Keratinocyte (primary cell): ENCODE measurements around the gene SLC45A2. TPM values are rescaled to one million over a fixed set of nuclear protein-coding genes. Genes with fewer than 3 reads are reported as not detected.

Source experiments
- DNase-seq: peaks from one replicate; pipeline ENCODE4 v3.0.0-alpha.2; 2011; ENCODE audit warnings: low read depth, missing footprints, low spot score
- FAIRE-seq: peaks from 2 replicates; lab custom pipeline; 2011; peaks lifted over from hg19 to GRCh38; lab: Jason Lieb, UNC
- H2AFZ ChIP-seq: 2 replicates; pipeline ENCODE4 v1.6.0; 2012; ENCODE audit warnings: low read length, control low read depth, inconsistent platforms; ENCODE audit not compliant: control insufficient read depth
- H3K27ac ChIP-seq: 2 replicates; pipeline ENCODE4 v1.5.1; 2011; ENCODE audit warnings: low read length; ENCODE audit not compliant: control insufficient read depth, insufficient read depth
- H3K27me3 ChIP-seq: 3 replicates; pipeline ENCODE4 v1.6.0; 2011; ENCODE audit warnings: low read length; ENCODE audit not compliant: control insufficient read depth, insufficient read depth; ENCODE audit errors: extremely low read depth
- H3K36me3 ChIP-seq, 2 experiments: 2 replicates in 1 of 2; 3 replicates in 1 of 2; pipeline ENCODE4 v1.5.1; 2011; ENCODE audit warnings: low read length in 2 of 2, mild to moderate bottlenecking in 1 of 2; ENCODE audit not compliant: control insufficient read depth in 2 of 2, insufficient read depth in 2 of 2; ENCODE audit errors: extremely low read depth in 1 of 2
- H3K4me1 ChIP-seq: 3 replicates; pipeline ENCODE4 v1.5.1; 2011; ENCODE audit warnings: low read length; ENCODE audit not compliant: control insufficient read depth, insufficient read depth; ENCODE audit errors: extremely low read depth
- H3K4me2 ChIP-seq: 3 replicates; pipeline ENCODE4 v1.6.0; 2011; ENCODE audit warnings: low read depth, low read length; ENCODE audit not compliant: control insufficient read depth, insufficient read depth; ENCODE audit errors: extremely low read depth
- H3K4me3 ChIP-seq, 3 experiments: fragments of 200-600 bp in 1 of 3; sonication (generic) in 1 of 3; 2 replicates in 2 of 3; 3 replicates in 1 of 3; pipeline ENCODE4 v1.5.1; 2011 to 2016; ENCODE audit warnings: low read length in 3 of 3, mild to moderate bottlenecking in 3 of 3, control low read depth in 2 of 3, inconsistent platforms in 1 of 3, low read depth in 1 of 3, mixed read lengths in 1 of 3, mixed run types in 1 of 3, moderate library complexity in 1 of 3; ENCODE audit not compliant: control insufficient read depth in 2 of 3, insufficient read depth in 2 of 3; ENCODE audit errors: extremely low read depth in 1 of 3
- H3K79me2 ChIP-seq: 2 replicates; pipeline ENCODE4 v1.6.0; 2012; ENCODE audit warnings: low read length; ENCODE audit not compliant: control insufficient read depth, insufficient read depth
- H3K9ac ChIP-seq: 3 replicates; pipeline ENCODE4 v1.6.0; 2011; ENCODE audit warnings: low read length; ENCODE audit not compliant: control insufficient read depth, insufficient read depth; ENCODE audit errors: extremely low read depth
- H3K9me1 ChIP-seq: 3 replicates; pipeline ENCODE4 v1.6.0; 2011; ENCODE audit warnings: low read length; ENCODE audit not compliant: control insufficient read depth, insufficient read depth; ENCODE audit errors: extremely low read depth
- H3K9me3 ChIP-seq: 2 replicates; pipeline ENCODE4 v1.5.1; 2012; ENCODE audit warnings: low read depth, low read length; ENCODE audit not compliant: control insufficient read depth
- H4K20me1 ChIP-seq: 3 replicates; pipeline ENCODE4 v1.6.0; 2011; ENCODE audit warnings: low read length; ENCODE audit not compliant: control insufficient read depth, insufficient read depth; ENCODE audit errors: extremely low read depth
- CTCF ChIP-seq, 3 experiments: IDR thresholded peaks in 1 of 3; conservative IDR thresholded peaks in 1 of 3; optimal IDR thresholded peaks in 1 of 3; 2 replicates in 2 of 3; 3 replicates in 1 of 3; pipeline versions ENCODE3 to v1.5.1; 2011; ENCODE audit warnings: low read length in 3 of 3, mild to moderate bottlenecking in 3 of 3, moderate library complexity in 2 of 3, control low read depth in 1 of 3, inconsistent platforms in 1 of 3; ENCODE audit not compliant: insufficient read depth in 2 of 3; ENCODE audit errors: extremely low read depth in 1 of 3
- EZH2 ChIP-seq: IDR thresholded peaks from one replicate; pipeline ENCODE4 v1.6.1; 2012; ENCODE audit warnings: inconsistent platforms, mild to moderate bottlenecking, low read length, moderate library complexity
- dilution Hi-C: fragments of 300-500 bp; cut with MboI; formaldehyde crosslinking; loops from one replicate; pipeline ENCODE4 v1.7.0; 2020; ENCODE audit warnings: low sequenced_read_pairs; ENCODE audit not compliant: extremely low pct_ligation_motif_present
- polyA plus RNA-seq, 5 experiments: library from polyadenylated mRNA; depleted of rRNA in 3 of 5; stranded (reverse) in 3 of 5; stranded (forward) in 1 of 5; unstranded in 1 of 5; fragments of >200 nt; gene quantifications; 1 replicate in 1 of 5; 2 replicates in 3 of 5; 3 replicates in 1 of 5; pipeline versions ENCODE4 v1.2.1 to v1.2.3, GENCODE V29; 2011 to 2012; ENCODE audit warnings: missing spikeins in 2 of 5, low read depth in 1 of 5, low replicate concordance in 1 of 5

Gene SLC45A2
- polyA plus RNA-seq, 1 donor (not counting 4 experiments of a cell fraction or from before 2014, with no cell fraction given) = 0.04 TPM

- no peak for TF ChIP-seq EZH2
- no peak for TF ChIP-seq CTCF (optimal IDR thresholded peaks at IDR 0.05 in 1 of 3, IDR thresholded peaks at IDR 0.05 in 1 of 3, conservative IDR thresholded peaks at IDR 0.05 in 1 of 3; ENCODE audit: extremely low read depth in 1 of 3, insufficient read depth in 2 of 3, low read length in 3 of 3)
- Histone ChIP-seq H3K4me2 (no peak overlapping the region), H3K9me1 (no peaks in the 10 kb centered on the region), H3K4me1 (no peaks in the 10 kb centered on the region), H3K4me3 (no peak overlapping the region), H3K79me2 (no peaks in the 10 kb centered on the region), H3K9ac (no peak overlapping the region), H3K9me3 (no peaks in the 10 kb centered on the region), H2AFZ (no peak overlapping the region), H4K20me1 (no peaks in the 10 kb centered on the region), H3K36me3 (no peaks in the 10 kb centered on the region), H3K27ac (no peak overlapping the region), H3K27me3 (peaks cover 2% of the 10 kb centered on the region)
- DNase-seq (no peak), FAIRE-seq (no peak)
- dilution Hi-C loops = no loop called here
These were observed 20.3 kb downstream of the SLC45A2 start for GRCh38 chr5:33964132-33964700.

DNA sequence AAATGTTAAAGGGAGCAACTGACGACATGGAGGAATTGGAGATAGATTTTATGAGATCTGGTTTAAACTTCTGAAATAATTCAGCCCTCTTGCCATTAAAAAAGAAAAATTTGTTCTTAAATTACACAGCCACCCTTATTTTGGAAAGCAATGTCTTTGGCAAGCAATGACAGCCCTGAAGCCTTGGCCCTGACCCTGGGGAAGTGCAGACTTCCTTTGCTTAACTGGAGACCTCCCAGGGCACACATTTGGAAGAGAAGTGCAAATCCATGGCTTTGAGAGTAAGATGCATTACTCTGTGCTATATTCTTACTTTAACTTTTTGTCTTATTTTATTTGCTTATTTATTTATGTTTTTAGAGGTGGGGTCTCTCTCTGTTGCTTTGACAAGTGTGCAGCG, 26.3 kb downstream of the SLC45A2 start:
- FAIRE-seq = no peak
- TF ChIP-seq CTCF (optimal IDR thresholded peaks at IDR 0.05 in 1 of 3, IDR thresholded peaks at IDR 0.05 in 1 of 3, conservative IDR thresholded peaks at IDR 0.05 in 1 of 3; ENCODE audit: extremely low read depth in 1 of 3, insufficient read depth in 2 of 3, low read length in 3 of 3) (no peak), EZH2 (no peak)

More for the DNA sequence above, 26.3 kb downstream of the SLC45A2 start:
- DNase-seq = no peak
- H3K27me3 ChIP-seq = no peaks in the 10 kb centered on the region
- H3K27ac ChIP-seq = no peak overlapping the region
- H4K20me1 ChIP-seq = no peaks in the 10 kb centered on the region
- no peaks in the 10 kb centered on the region for H3K4me1 ChIP-seq
- dilution Hi-C loops = no loop called here
- H3K9me3 ChIP-seq = no peaks in the 10 kb centered on the region
- H3K4me2 ChIP-seq = no peak overlapping the region
- no peak overlapping the region for H3K4me3 ChIP-seq
- H3K79me2 ChIP-seq = no peaks in the 10 kb centered on the region
- no peaks in the 10 kb centered on the region for H3K36me3 ChIP-seq
- H3K9me1 ChIP-seq = no peaks in the 10 kb centered on the region
- H3K9ac ChIP-seq = no peak overlapping the region
- H2AFZ ChIP-seq = no peak overlapping the region
